HepG2 (cell line): Measurements from ENCODE around the gene LRR1.

Experiments used
- FOXM1 ChIP-seq: sonication (generic); formaldehyde crosslinking; IDR thresholded peaks from 2 replicates; pipeline ENCODE4 v1.5.0; 2020; ENCODE audit warnings: missing genetic modification reagents
- HMG20B ChIP-seq: conservative IDR thresholded peaks from 2 replicates; pipeline ENCODE4 v1.6.1; 2016; ENCODE audit warnings: missing genetic modification reagents, missing compliant biosample characterization
- ISL2 ChIP-seq: sonication (generic); formaldehyde crosslinking; IDR thresholded peaks from 2 replicates; pipeline ENCODE4 v1.5.0; 2020; ENCODE audit warnings: missing genetic modification reagents
- SMAD1 ChIP-seq: sonication (generic); formaldehyde crosslinking; IDR thresholded peaks from 2 replicates; pipeline ENCODE4 v1.4.0; 2020; ENCODE audit warnings: missing genetic modification reagents, low read depth, mild to moderate bottlenecking, borderline replicate concordance
- ZBTB7A ChIP-seq: sonication (generic); formaldehyde crosslinking; IDR thresholded peaks from 2 replicates; pipeline ENCODE4 v1.8.0; 2022; ENCODE audit warnings: mild to moderate bottlenecking, missing genetic modification reagents
- ZNF629 ChIP-seq: sonication (generic); formaldehyde crosslinking; conservative IDR thresholded peaks from 2 replicates; pipeline ENCODE4 v1.5.0; 2020; ENCODE audit warnings: missing genetic modification reagents
- ZNF775 ChIP-seq: sonication (generic); formaldehyde crosslinking; IDR thresholded peaks from 2 replicates; pipeline ENCODE4 v1.4.0; 2020; ENCODE audit warnings: missing genetic modification reagents, mild to moderate bottlenecking, moderate library complexity, borderline replicate concordance
- ZUFSP ChIP-seq: sonication (generic); formaldehyde crosslinking; IDR thresholded peaks from 2 replicates; pipeline ENCODE4 v1.9.0; 2021; ENCODE audit warnings: missing genetic modification reagents, mild to moderate bottlenecking, borderline replicate concordance

- TF ChIP-seq ZNF629, result no peak
- TF ChIP-seq ZNF775, result no peak
- no peak for TF ChIP-seq SMAD1 (CRISPR knock-in tag)
- TF ChIP-seq ZBTB7A (CRISPR knock-in tag), result no peak
- no peak for TF ChIP-seq ISL2 (CRISPR knock-in tag)
- no peak for TF ChIP-seq ZUFSP (CRISPR knock-in tag)
- no peak for TF ChIP-seq FOXM1 (CRISPR knock-in tag)
- TF ChIP-seq HMG20B (CRISPR knock-in tag), result no peak
These were observed 17.3 kb upstream of the LRR1 start for GRCh38 chr14:49581209-49582112.
